ENCODE measurements around the gene DNAL1. TPM values are rescaled to one million over a fixed set of nuclear protein-coding genes. Genes with fewer than 3 reads are reported as not detected.

The DNAL1 gene
- total and polyA plus RNA-seq, 9 of the 15 experiments (the other 6 are each of a cell fraction or from before 2014, with no cell fraction given) = 1.6 to 11.7 (median 4.8) TPM

DNA sequence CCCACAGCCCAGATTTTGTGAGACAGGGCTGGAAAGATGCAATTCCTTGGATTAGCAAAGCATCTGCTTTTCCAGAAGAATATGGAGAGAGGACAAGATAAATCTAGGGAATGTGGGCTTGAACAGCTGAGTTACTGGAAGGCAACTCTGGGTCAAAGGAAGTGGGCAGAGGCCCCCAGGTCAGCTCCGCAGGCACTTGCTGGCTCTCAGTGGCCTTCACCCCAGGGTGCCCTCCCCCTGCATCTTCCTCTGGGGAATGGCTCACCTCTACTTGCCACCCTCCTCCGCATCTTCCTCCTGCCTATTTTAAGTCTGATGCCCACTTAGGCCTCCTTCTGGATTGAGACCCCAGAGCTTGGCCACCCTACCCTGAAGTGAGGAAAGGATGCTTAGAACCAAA is 79.9 kb downstream of the DNAL1 start:
- no peaks in the 10 kb centered on the region for H3K27me3 ChIP-seq (ENCODE audit: control insufficient read depth in 2 of 2, insufficient read depth in 2 of 2, low read length in 2 of 2)
- in situ Hi-C loops (cut with MboI) (loop anchor here (5.0 kb wide), 1 partner anchor 103 kb away; no protein-coding TSS in a partner anchor), intact Hi-C loops (cut with micrococcal nuclease) (no loop called here)
- ATAC-seq (no peak), FAIRE-seq (no peak), DNase-seq (ENCODE audit: extremely low read depth in 1 of 4, low spot score in 3 of 4) (no peak)
- H4K20me1 ChIP-seq (replicated peaks; ENCODE audit: control insufficient read depth, insufficient read depth, low read length) = no peaks in the 10 kb centered on the region
- H3K9me1 ChIP-seq (ENCODE audit: control insufficient read depth, insufficient read depth, low read length) = peaks cover 2% of the 10 kb centered on the region
- H2AFZ ChIP-seq (ENCODE audit: low read depth, low read length) = no peak overlapping the region
- TF ChIP-seq RAD51 (IDR thresholded peaks at IDR 0.05; ENCODE audit: borderline replicate concordance, low read depth) = no peak
- TF ChIP-seq, protein P1, sequence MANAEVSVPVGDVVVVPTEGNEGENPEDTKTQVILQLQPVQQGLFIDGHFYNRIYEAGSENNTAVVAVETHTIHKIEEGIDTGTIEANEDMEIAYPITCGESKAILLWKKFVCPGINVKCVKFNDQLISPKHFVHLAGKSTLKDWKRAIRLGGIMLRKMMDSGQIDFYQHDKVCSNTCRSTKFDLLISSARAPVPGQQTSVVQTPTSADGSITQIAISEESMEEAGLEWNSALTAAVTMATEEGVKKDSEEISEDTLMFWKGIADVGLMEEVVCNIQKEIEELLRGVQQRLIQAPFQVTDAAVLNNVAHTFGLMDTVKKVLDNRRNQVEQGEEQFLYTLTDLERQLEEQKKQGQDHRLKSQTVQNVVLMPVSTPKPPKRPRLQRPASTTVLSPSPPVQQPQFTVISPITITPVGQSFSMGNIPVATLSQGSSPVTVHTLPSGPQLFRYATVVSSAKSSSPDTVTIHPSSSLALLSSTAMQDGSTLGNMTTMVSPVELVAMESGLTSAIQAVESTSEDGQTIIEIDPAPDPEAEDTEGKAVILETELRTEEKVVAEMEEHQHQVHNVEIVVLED (CRISPR knock-in tag; IDR thresholded peaks at IDR 0.05) = no peak
- no peak for TF ChIP-seq NONO (IDR thresholded peaks at IDR 0.05; ENCODE audit: low read depth in 2 of 2, low read length in 1 of 2)
- TF ChIP-seq, protein P2, sequence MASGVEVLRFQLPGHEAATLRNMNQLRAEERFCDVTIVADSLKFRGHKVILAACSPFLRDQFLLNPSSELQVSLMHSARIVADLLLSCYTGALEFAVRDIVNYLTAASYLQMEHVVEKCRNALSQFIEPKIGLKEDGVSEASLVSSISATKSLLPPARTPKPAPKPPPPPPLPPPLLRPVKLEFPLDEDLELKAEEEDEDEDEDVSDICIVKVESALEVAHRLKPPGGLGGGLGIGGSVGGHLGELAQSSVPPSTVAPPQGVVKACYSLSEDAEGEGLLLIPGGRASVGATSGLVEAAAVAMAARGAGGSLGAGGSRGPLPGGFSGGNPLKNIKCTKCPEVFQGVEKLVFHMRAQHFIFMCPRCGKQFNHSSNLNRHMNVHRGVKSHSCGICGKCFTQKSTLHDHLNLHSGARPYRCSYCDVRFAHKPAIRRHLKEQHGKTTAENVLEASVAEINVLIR (CRISPR knock-in tag; IDR thresholded peaks at IDR 0.05) = no peak
- no peak for TF ChIP-seq NELFE (IDR thresholded peaks at IDR 0.05; ENCODE audit: insufficient read depth, insufficient read length)
- TF ChIP-seq, protein P3, sequence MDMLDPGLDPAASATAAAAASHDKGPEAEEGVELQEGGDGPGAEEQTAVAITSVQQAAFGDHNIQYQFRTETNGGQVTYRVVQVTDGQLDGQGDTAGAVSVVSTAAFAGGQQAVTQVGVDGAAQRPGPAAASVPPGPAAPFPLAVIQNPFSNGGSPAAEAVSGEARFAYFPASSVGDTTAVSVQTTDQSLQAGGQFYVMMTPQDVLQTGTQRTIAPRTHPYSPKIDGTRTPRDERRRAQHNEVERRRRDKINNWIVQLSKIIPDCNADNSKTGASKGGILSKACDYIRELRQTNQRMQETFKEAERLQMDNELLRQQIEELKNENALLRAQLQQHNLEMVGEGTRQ (CRISPR knock-in tag; IDR thresholded peaks at IDR 0.05) = no peak
- TF ChIP-seq RFX7 (CRISPR knock-in tag; IDR thresholded peaks at IDR 0.05) = no peak
- TF ChIP-seq, protein P4, sequence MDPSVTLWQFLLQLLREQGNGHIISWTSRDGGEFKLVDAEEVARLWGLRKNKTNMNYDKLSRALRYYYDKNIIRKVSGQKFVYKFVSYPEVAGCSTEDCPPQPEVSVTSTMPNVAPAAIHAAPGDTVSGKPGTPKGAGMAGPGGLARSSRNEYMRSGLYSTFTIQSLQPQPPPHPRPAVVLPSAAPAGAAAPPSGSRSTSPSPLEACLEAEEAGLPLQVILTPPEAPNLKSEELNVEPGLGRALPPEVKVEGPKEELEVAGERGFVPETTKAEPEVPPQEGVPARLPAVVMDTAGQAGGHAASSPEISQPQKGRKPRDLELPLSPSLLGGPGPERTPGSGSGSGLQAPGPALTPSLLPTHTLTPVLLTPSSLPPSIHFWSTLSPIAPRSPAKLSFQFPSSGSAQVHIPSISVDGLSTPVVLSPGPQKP (CRISPR knock-in tag; IDR thresholded peaks at IDR 0.05) = no peak
- TF ChIP-seq SMAD4 (CRISPR knock-in tag; conservative IDR thresholded peaks at IDR 0.05) = no peak
- CTCF ChIA-PET (ENCODE audit: low intra/inter-chr PET ratio) = no interaction called here
- no peak overlapping the region for H3K9ac ChIP-seq (ENCODE audit: insufficient read depth in 1 of 2, low read depth in 2 of 2, low read length in 2 of 2)
- BruUV-seq (replicated peaks) = no TSS peak
- no peak overlapping the region for H3K4me2 ChIP-seq (ENCODE audit: insufficient read depth, low read length)
- peaks cover 35% of the 10 kb centered on the region for H3K79me2 ChIP-seq (ENCODE audit: control insufficient read depth, insufficient read depth, low read length)
- POLR2A ChIA-PET = interaction anchor here (1.0 kb wide), 1 partner anchor 20 kb away, joined by 3 read pairs; no protein-coding TSS in a partner anchor
- peaks cover 97% of the 10 kb centered on the region for H3K36me3 ChIP-seq (ENCODE audit: control insufficient read depth, insufficient read depth, low read length)
- no peaks in the 10 kb centered on the region for H3K9me3 ChIP-seq (replicated peaks; ENCODE audit: control insufficient read depth, insufficient read depth, low read depth, low read length)
- H3K4me3 ChIP-seq = no peak overlapping the region
- H3K27ac ChIP-seq (ENCODE audit: extremely low read depth, low read depth, low read length) = peak overlapping the region; percentile 61
- H3K4me1 ChIP-seq (replicated peaks in 1 of 2; ENCODE audit: control insufficient read depth in 2 of 2, insufficient read depth in 2 of 2, low read length in 2 of 2) = peaks cover 41% of the 10 kb centered on the region in 2 experiments
- WGBS (ENCODE audit: insufficient coverage, low coverage, missing lambda C conversion rate) = 100% methylated on average over 2 of the region's 2 CpGs

Data from K562 (cell line).